Body of pancreas (tissue), 4 donors: ENCODE results near the gene VEZF1. TPM values are rescaled to one million over a fixed set of nuclear protein-coding genes. Genes with fewer than 3 reads are reported as not detected.

Experiments used
- ATAC-seq: fragments of 150-250 bp; one replicate; pipeline ENCODE4 v1.9.1; 2016
- DNase-seq, 4 donors: peaks; one replicate each; pipeline ENCODE4 v3.0.0-alpha.2; 2019
- H3K27ac ChIP-seq, 4 donors: fragments of 200-600 bp; sonication (generic); 1 replicate in 3 of 4; 2 replicates in 1 of 4; pipeline versions ENCODE4 v1.5.1 to v1.6.1; 2016 to 2019; ENCODE audit warnings: mild to moderate bottlenecking in 1 of 4, mixed read lengths in 1 of 4, moderate library complexity in 1 of 4
- H3K27me3 ChIP-seq, 2 donors: fragments of 200-600 bp; sonication (generic); one replicate each; pipeline ENCODE4 v1.6.0; 2016; ENCODE audit warnings: mild to moderate bottlenecking in 1 of 2
- H3K36me3 ChIP-seq, 2 donors: fragments of 200-600 bp; sonication (generic); replicated peaks in 1 of 2; 2 replicates each; pipeline ENCODE4 v1.5.1; 2016; ENCODE audit warnings: low read depth in 2 of 2; ENCODE audit not compliant: insufficient read depth in 1 of 2
- H3K4me1 ChIP-seq: fragments of 200-600 bp; sonication (generic); one replicate; pipeline ENCODE4 v1.6.0; 2016
- H3K4me3 ChIP-seq, 2 donors: fragments of 200-600 bp; sonication (generic); 1 replicate in 1 of 2; 2 replicates in 1 of 2; pipeline ENCODE4 v1.5.1; 2016 to 2019
- H3K9me3 ChIP-seq, 3 donors: fragments of 200-600 bp; sonication (generic); 1 replicate in 2 of 3; 2 replicates in 1 of 3; pipeline ENCODE4 v1.5.1; 2016
- CTCF ChIP-seq, 7 experiments: fragments of 450-650 bp in 4 of 7; fragments of 200-600 bp in 3 of 7; sonication (generic) in 3 of 7; IDR thresholded peaks; one replicate each; pipeline ENCODE4 v1.5.1; 2016 to 2019; ENCODE audit warnings: antibody characterized with exemption in 7 of 7
- POLR2A ChIP-seq, 3 donors: fragments of 450-650 bp; IDR thresholded peaks; one replicate each; pipeline ENCODE4 v1.6.1; 2016; ENCODE audit warnings: antibody characterized with exemption in 3 of 3, mild to moderate bottlenecking in 2 of 3
- WGBS, 2 donors: methylation state at CpG; one replicate each; pipeline ENCODE4 v1.1.5; 2017; 5-methylcytosine and 5-hydroxymethylcytosine counted together
- intact Hi-C: fragments of 100-400 bp; cut with DNase I; formaldehyde crosslinking; loops from one replicate; pipeline ENCODE4 v1.15.1; 2023
- total RNA-seq, 2 donors: library from RNA; depleted of rRNA; stranded (reverse); fragments of >200 nt; gene quantifications; one replicate each; pipeline ENCODE4 v1.1.0, GENCODE V29; 2016

Gene VEZF1
- total RNA-seq, 2 donors from 2014 or later: 14.5 to 39.4 TPM

- no peak overlapping the region for H3K4me3 ChIP-seq
- TF ChIP-seq POLR2A (IDR thresholded peaks at IDR 0.05): no peak
- no peak for TF ChIP-seq CTCF (IDR thresholded peaks at IDR 0.05)
- no peaks in the 10 kb centered on the region for H3K27me3 ChIP-seq
- ATAC-seq: no peak
- peaks cover 4% of the 10 kb centered on the region for H3K4me1 ChIP-seq
- no peaks in the 10 kb centered on the region for H3K9me3 ChIP-seq
- H3K36me3 ChIP-seq: no peaks in the 10 kb centered on the region
- intact Hi-C loops: loop anchor here (10.0 kb wide), 1 partner anchor 95 kb away; no protein-coding TSS in a partner anchor
- no peak for DNase-seq
- no peak overlapping the region for H3K27ac ChIP-seq
These were observed 31.5 kb upstream of the VEZF1 start for GRCh38 chr17:58019521-58019920.

- peaks cover 4% of the 10 kb centered on the region for H3K4me1 ChIP-seq
- 67 to 76% methylated on average over 3 of the region's 3 CpGs for WGBS, 2 donors
- TF ChIP-seq CTCF (IDR thresholded peaks at IDR 0.05) (no peak), POLR2A (IDR thresholded peaks at IDR 0.05) (no peak)
- ATAC-seq: no peak
- H3K9me3 ChIP-seq: no peaks in the 10 kb centered on the region
- DNase-seq: no peak
- H3K27me3 ChIP-seq: no peaks in the 10 kb centered on the region
- intact Hi-C loops: loop anchor here (10.0 kb wide), 1 partner anchor 96 kb away; no protein-coding TSS in a partner anchor
- no peaks in the 10 kb centered on the region for H3K36me3 ChIP-seq
- H3K27ac ChIP-seq: no peak overlapping the region
- no peak overlapping the region for H3K4me3 ChIP-seq
These were observed 31.0 kb upstream of the VEZF1 start for GRCh38 chr17:58019039-58019438.

GRCh38 chr17:58010067-58010799 is 22.2 kb upstream of the VEZF1 start:
- intact Hi-C loops: loop anchor here (10.0 kb wide), 1 partner anchor 105 kb away; no protein-coding TSS in a partner anchor

GRCh38 chr17:58007781-58008706 is 20.0 kb upstream of the VEZF1 start:
- Histone ChIP-seq H3K4me1 (peaks cover 36% of the 10 kb centered on the region), H3K36me3 (peaks cover 0 to 5% of the 10 kb centered on the region in 2 donors), H3K27ac (peak overlapping the region; percentile 93 to 97 (median 96)), H3K27me3 (no peaks in the 10 kb centered on the region), H3K4me3 (peak overlapping the region in 1 of 2 donors; percentile 86), H3K9me3 (no peaks in the 10 kb centered on the region)
- no peak for TF ChIP-seq CTCF (IDR thresholded peaks at IDR 0.05)
- TF ChIP-seq POLR2A (IDR thresholded peaks at IDR 0.05): no peak
- intact Hi-C loops: no loop called here
- 21 to 22% methylated on average over 46 to 47 of the region's 47 CpGs for WGBS, 2 donors
- ATAC-seq (no peak), DNase-seq (no peak)

More at GRCh38 chr17:58010067-58010799, 22.2 kb upstream of the VEZF1 start:
- Histone ChIP-seq H3K9me3 (no peaks in the 10 kb centered on the region), H3K4me1 (peaks cover 14% of the 10 kb centered on the region), H3K27me3 (no peaks in the 10 kb centered on the region), H3K27ac (no peak overlapping the region), H3K36me3 (no peaks in the 10 kb centered on the region), H3K4me3 (no peak overlapping the region)
- no peak for DNase-seq
- TF ChIP-seq POLR2A (IDR thresholded peaks at IDR 0.05) (no peak), CTCF (IDR thresholded peaks at IDR 0.05) (no peak)
- no peak for ATAC-seq
- 88 to 97% methylated on average over 10 of the region's 10 CpGs for WGBS, 2 donors
